B cell (primary cell): ENCODE data around the gene POMT1. TPM values are rescaled to one million over a fixed set of nuclear protein-coding genes. Genes with fewer than 3 reads are reported as not detected.

Experiments
- ATAC-seq: fragments of 200-7000 bp; cut with Tn5 transposase; one replicate; pipeline ENCODE4 v1.10.0; 2021; ENCODE audit warnings: low read depth, mild to moderate bottlenecking, moderate number of reproducible peaks, moderate library complexity
- CTCF ChIA-PET: fragments of 350-600 bp; sonication (Branson Sonifier 250); formaldehyde crosslinking; loops from one replicate; lab custom pipeline; 2021; ENCODE audit warnings: antibody characterized with exemption, inconsistent platforms; lab: Charles Lee
- POLR2A ChIA-PET: fragments of 350-600 bp; sonication (Branson Sonifier 250); formaldehyde crosslinking; loops from one replicate; lab custom pipeline; 2021; ENCODE audit warnings: antibody characterized with exemption; lab: Charles Lee
- DNase-seq: peaks from one replicate; pipeline ENCODE4 v3.0.0; 2013
- H2AFZ ChIP-seq: 2 replicates; pipeline ENCODE4 v1.6.1; 2012; ENCODE audit warnings: mild to moderate bottlenecking, low read depth, low read length; ENCODE audit not compliant: insufficient read depth, poor library complexity, severe bottlenecking
- H3K27ac ChIP-seq, 2 donors: 1 replicate in 1 of 2; 2 replicates in 1 of 2; pipeline ENCODE4 v1.5.1; 2012 to 2013; ENCODE audit warnings: low read length in 2 of 2, mild to moderate bottlenecking in 2 of 2, moderate library complexity in 1 of 2
- H3K27me3 ChIP-seq, 4 experiments: fragments of 200-600 bp in 1 of 4; sonication (generic) in 1 of 4; replicated peaks in 1 of 4; 1 replicate in 2 of 4; 2 replicates in 2 of 4; pipeline versions ENCODE4 v1.6.1 to v1.7.0; 2013 to 2016; ENCODE audit warnings: low read length in 3 of 4, mild to moderate bottlenecking in 2 of 4, mixed read lengths in 1 of 4, moderate library complexity in 1 of 4; ENCODE audit not compliant: insufficient read depth in 4 of 4, control insufficient read depth in 3 of 4; ENCODE audit errors: control extremely low read depth in 1 of 4
- H3K36me3 ChIP-seq, 2 experiments: replicated peaks in 1 of 2; 1 replicate in 1 of 2; 2 replicates in 1 of 2; pipeline versions ENCODE4 v1.6.1 to v1.7.1; 2013; ENCODE audit warnings: low read length in 1 of 2; ENCODE audit not compliant: insufficient read depth in 2 of 2, control insufficient read depth in 1 of 2; ENCODE audit errors: control extremely low read depth in 1 of 2, extremely low read depth in 1 of 2
- H3K4me1 ChIP-seq, 2 donors: fragments of 200-600 bp in 1 of 2; sonication (generic) in 1 of 2; 1 replicate in 1 of 2; 2 replicates in 1 of 2; pipeline versions ENCODE4 v1.5.1 to v1.6.1; 2013 to 2017; ENCODE audit warnings: low read length in 2 of 2; ENCODE audit not compliant: control insufficient read depth in 2 of 2, insufficient read depth in 2 of 2
- H3K4me2 ChIP-seq: replicated peaks from 2 replicates; pipeline ENCODE3; 2012; ENCODE audit warnings: mild to moderate bottlenecking, low read depth, low read length; ENCODE audit not compliant: poor library complexity, severe bottlenecking
- H3K4me3 ChIP-seq, 5 experiments: fragments of 200-600 bp in 1 of 5; sonication (generic) in 1 of 5; 1 replicate in 3 of 5; 2 replicates in 2 of 5; pipeline versions ENCODE4 v1.5.1 to v1.7.0; 2011 to 2016; ENCODE audit warnings: low read length in 4 of 5, mild to moderate bottlenecking in 4 of 5, low read depth in 2 of 5, control low read depth in 1 of 5, moderate library complexity in 1 of 5; ENCODE audit not compliant: insufficient read depth in 1 of 5; ENCODE audit errors: control extremely low read depth in 1 of 5, extremely low read depth in 1 of 5
- H3K79me2 ChIP-seq: fragments of 200-600 bp; sonication (generic); one replicate; pipeline ENCODE4 v1.6.0; 2016; ENCODE audit warnings: low read length; ENCODE audit not compliant: control insufficient read depth, insufficient read depth
- H3K9ac ChIP-seq: fragments of 200-600 bp; sonication (generic); 2 replicates; pipeline ENCODE4 v1.6.1; 2017; ENCODE audit warnings: mild to moderate bottlenecking, low read length, moderate library complexity
- H3K9me3 ChIP-seq, 3 donors: one replicate each; pipeline versions ENCODE4 v1.6.1 to v1.7.1; 2013; ENCODE audit warnings: low read length in 2 of 3; ENCODE audit not compliant: control insufficient read depth in 2 of 3, insufficient read depth in 1 of 3; ENCODE audit errors: control extremely low read depth in 1 of 3
- H4K20me1 ChIP-seq: 2 replicates; pipeline ENCODE4 v1.6.0; 2012; ENCODE audit warnings: mild to moderate bottlenecking, low read length; ENCODE audit not compliant: insufficient read depth, control insufficient read depth, poor library complexity, severe bottlenecking
- H3K27ac Mint-ChIP-seq: one replicate; pipeline ENCODE4 v1.8.0; 2021; ENCODE audit warnings: mixed read lengths
- H3K27me3 Mint-ChIP-seq: one replicate; pipeline ENCODE4 v1.8.0; 2021; ENCODE audit warnings: mixed read lengths
- H3K4me1 Mint-ChIP-seq: one replicate; pipeline ENCODE4 v1.8.0; 2021; ENCODE audit warnings: mixed read lengths
- H3K4me3 Mint-ChIP-seq: one replicate; pipeline ENCODE4 v1.8.0; 2021; ENCODE audit warnings: mixed read lengths
- H3K9me3 Mint-ChIP-seq: one replicate; pipeline ENCODE4 v1.8.0; 2022; ENCODE audit warnings: mixed read lengths; ENCODE audit not compliant: insufficient read depth
- CTCF ChIP-seq: fragments of 200-600 bp; IDR thresholded peaks from one replicate; pipeline ENCODE4 v1.8.0; 2022; ENCODE audit warnings: antibody characterized with exemption, mild to moderate bottlenecking
- EZH2 ChIP-seq: IDR thresholded peaks from 2 replicates; pipeline ENCODE4 v1.6.1; 2012; ENCODE audit warnings: borderline replicate concordance, low read depth, mild to moderate bottlenecking, moderate library complexity, low read length; ENCODE audit not compliant: insufficient read depth, poor library complexity, severe bottlenecking
- WGBS: methylation state at CpG from one replicate; pipeline ENCODE4 v1.1.5; 2013; ENCODE audit warnings: missing lambda C conversion rate; ENCODE audit not compliant: insufficient coverage; 5-methylcytosine and 5-hydroxymethylcytosine counted together
- intact Hi-C: fragments of 100-400 bp; cut with micrococcal nuclease; formaldehyde crosslinking; loops from one replicate; pipeline ENCODE4 v1.10.0; 2022
- polyA plus RNA-seq: library from polyadenylated mRNA; depleted of rRNA; stranded (reverse); fragments of >200 nt; gene quantifications from 2 replicates; pipeline ENCODE4 v1.2.3, GENCODE V29; 2012
- total RNA-seq, 2 donors: library from RNA; stranded (reverse); fragments of 120-200 nt in 1 of 2; gene quantifications; 1 replicate in 1 of 2; 2 replicates in 1 of 2; pipeline versions ENCODE4 v1.2.3 to v1.2.4, GENCODE V29; 2013 to 2022

POMT1 gene
- total and polyA plus RNA-seq, 2 donors (not counting 1 experiment from before 2014, with no cell fraction given), result 41.9 to 42.0 TPM

- intact Hi-C loops, result no loop called here
- no peaks in the 10 kb centered on the region for H3K79me2 ChIP-seq
- H2AFZ ChIP-seq, result no peak overlapping the region
- H3K27me3 ChIP-seq, result no peaks in the 10 kb centered on the region
- no peak overlapping the region for H3K4me2 ChIP-seq
- H3K4me1 Mint-ChIP-seq, result no peaks in the 10 kb centered on the region
- no peak overlapping the region for H3K9ac ChIP-seq
- H3K27ac Mint-ChIP-seq, result no peak overlapping the region
- H3K9me3 ChIP-seq, result no peaks in the 10 kb centered on the region
- CTCF ChIA-PET, result no interaction called here
- H4K20me1 ChIP-seq, result no peaks in the 10 kb centered on the region
- TF ChIP-seq CTCF (no peak), EZH2 (no peak)
- no peak overlapping the region for H3K27ac ChIP-seq
- no peak overlapping the region for H3K4me3 ChIP-seq
- ATAC-seq (no peak), DNase-seq (no peak)
- peaks cover 0 to 81% of the 10 kb centered on the region in 2 experiments for H3K36me3 ChIP-seq
- H3K4me3 Mint-ChIP-seq, result no peak overlapping the region
- POLR2A ChIA-PET, result no interaction called here
- no peaks in the 10 kb centered on the region for H3K4me1 ChIP-seq
- 96% methylated on average over 12 of the region's 13 CpGs for WGBS
- no peaks in the 10 kb centered on the region for H3K27me3 Mint-ChIP-seq
- H3K9me3 Mint-ChIP-seq, result no peaks in the 10 kb centered on the region
Observed at GRCh38 chr9:131521822-131522221, 19.1 kb downstream of the POMT1 start.

GRCh38 chr9:131522257-131523085 is 19.8 kb downstream of the POMT1 start:
- H3K4me3 Mint-ChIP-seq, result no peak overlapping the region
- Histone ChIP-seq H3K36me3 (peaks cover 0 to 85% of the 10 kb centered on the region in 2 experiments), H3K4me3 (no peak overlapping the region), H3K9ac (no peak overlapping the region), H3K4me2 (no peak overlapping the region), H3K79me2 (no peaks in the 10 kb centered on the region), H4K20me1 (no peaks in the 10 kb centered on the region), H2AFZ (no peak overlapping the region), H3K27ac (no peak overlapping the region), H3K4me1 (no peaks in the 10 kb centered on the region), H3K27me3 (no peaks in the 10 kb centered on the region), H3K9me3 (no peaks in the 10 kb centered on the region)
- ATAC-seq, result no peak
- POLR2A ChIA-PET, result no interaction called here
- no peak for DNase-seq
- CTCF ChIA-PET, result no interaction called here
- intact Hi-C loops, result no loop called here
- TF ChIP-seq EZH2, result no peak
- no peak for TF ChIP-seq CTCF
- no peak overlapping the region for H3K27ac Mint-ChIP-seq
- H3K9me3 Mint-ChIP-seq, result no peaks in the 10 kb centered on the region
- 97% methylated on average over 27 of the region's 29 CpGs for WGBS
- no peaks in the 10 kb centered on the region for H3K27me3 Mint-ChIP-seq
- no peaks in the 10 kb centered on the region for H3K4me1 Mint-ChIP-seq
